Activated T-cell treated with anti-CD3 and anti-CD28 coated beads, Interleukin-2, amount 50 U/mL, for 24 hours (primary cell): ENCODE data around the gene PIP4K2C.
A peak's percentile ranks its signal among the peaks of the same experiment; 100 is the strongest.

Experiments used
- DNase-seq: peaks from one replicate; pipeline ENCODE4 v3.0.0-alpha.2; 2020
- H3K27ac Mint-ChIP-seq: 2 replicates; pipeline ENCODE4 v1.8.0; 2020; ENCODE audit warnings: mild to moderate bottlenecking, mixed read lengths
- H3K27me3 Mint-ChIP-seq: 2 replicates; pipeline ENCODE4 v1.8.0; 2020; ENCODE audit warnings: mixed read lengths
- H3K36me3 Mint-ChIP-seq: 2 replicates; pipeline ENCODE4 v1.8.0; 2020; ENCODE audit warnings: low read depth, mixed read lengths
- H3K4me1 Mint-ChIP-seq: 2 replicates; pipeline ENCODE4 v1.8.0; 2020; ENCODE audit warnings: low read depth, mixed read lengths
- H3K4me3 Mint-ChIP-seq: 2 replicates; pipeline ENCODE4 v1.8.0; 2020; ENCODE audit warnings: mild to moderate bottlenecking, moderate library complexity, mixed read lengths
- H3K9me3 Mint-ChIP-seq: 2 replicates; pipeline ENCODE4 v1.8.0; 2020; ENCODE audit warnings: mixed read lengths

Gene PIP4K2C

DNA sequence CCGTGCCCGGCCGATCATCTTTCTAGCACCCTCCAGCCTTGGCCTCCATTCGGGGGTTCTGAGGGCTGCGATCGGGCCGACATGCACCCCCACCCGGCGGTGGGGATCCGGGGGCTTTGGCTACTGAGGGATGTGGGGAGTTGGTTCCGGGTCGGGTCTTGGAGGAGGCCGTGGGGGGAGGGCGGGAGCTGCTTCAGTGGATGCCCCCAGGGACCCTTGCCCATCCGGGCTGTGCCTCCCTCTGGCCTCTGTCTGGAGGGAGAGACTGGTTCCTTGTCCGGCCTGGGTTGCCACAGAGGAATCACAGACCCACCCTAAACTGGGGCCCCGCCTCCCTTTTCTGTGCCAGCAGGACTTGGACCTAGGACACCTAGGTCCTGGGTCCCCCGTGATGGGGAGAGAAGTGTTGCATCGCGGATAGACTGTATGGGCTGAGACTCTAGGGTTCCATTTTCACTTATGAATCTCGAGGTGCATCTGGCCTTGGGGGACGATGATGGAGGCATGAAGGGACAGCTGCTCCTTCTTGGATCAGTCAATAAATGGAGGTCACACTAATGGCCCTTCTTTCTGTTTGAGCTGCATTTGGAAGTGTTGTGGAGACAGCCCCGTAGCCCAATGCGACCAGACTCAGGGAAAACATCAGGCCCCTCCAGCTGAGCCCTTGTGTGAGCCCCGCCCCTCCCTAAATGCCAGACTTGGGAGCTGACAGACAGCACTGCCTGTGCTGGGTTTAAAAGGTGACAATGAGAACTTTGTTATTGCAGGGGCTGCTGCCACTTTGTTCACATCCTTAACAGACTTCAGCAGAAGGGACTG, 14.2 kb downstream of the PIP4K2C start:
- no peak for DNase-seq
- peak overlapping the region; percentile 79 for H3K4me3 Mint-ChIP-seq

DNA sequence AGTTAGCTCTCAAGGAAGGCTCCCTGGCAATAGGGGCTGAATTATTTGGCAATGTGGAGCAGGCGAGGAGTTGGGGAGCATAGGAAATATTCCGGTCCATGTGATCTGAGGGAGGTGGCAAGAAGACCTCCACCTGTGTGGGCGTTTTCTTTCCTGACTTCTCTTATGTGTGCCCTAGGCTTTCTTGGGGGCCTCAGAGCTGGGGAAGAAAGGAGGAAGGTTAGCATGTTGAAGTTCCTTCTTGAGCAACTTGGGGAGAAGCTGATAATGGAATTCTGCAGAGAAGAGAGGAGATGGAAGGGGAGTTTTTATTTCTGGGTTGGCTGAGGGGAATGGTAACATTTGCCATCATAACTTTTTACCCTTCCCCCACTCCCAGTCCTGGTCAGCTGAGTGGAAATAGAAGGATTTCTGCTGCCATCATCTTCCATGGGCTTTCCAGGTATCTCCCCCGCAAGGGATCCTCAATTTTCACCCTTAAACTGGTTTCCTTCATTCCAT, 14.9 kb downstream of the PIP4K2C start:
- Mint-ChIP-seq H3K9me3 (no peaks in the 10 kb centered on the region), H3K36me3 (peaks cover 30% of the 10 kb centered on the region), H3K4me3 (peak overlapping the region; percentile 79), H3K27ac (no peak overlapping the region), H3K4me1 (peaks cover 34% of the 10 kb centered on the region), H3K27me3 (peaks cover 6% of the 10 kb centered on the region)
- no peak for DNase-seq

More for the DNA sequence above, 14.2 kb downstream of the PIP4K2C start:
- Mint-ChIP-seq H3K27ac (peak overlapping the region; percentile 86), H3K4me1 (peaks cover 29% of the 10 kb centered on the region), H3K9me3 (no peaks in the 10 kb centered on the region), H3K27me3 (no peaks in the 10 kb centered on the region), H3K36me3 (peaks cover 36% of the 10 kb centered on the region)

DNA sequence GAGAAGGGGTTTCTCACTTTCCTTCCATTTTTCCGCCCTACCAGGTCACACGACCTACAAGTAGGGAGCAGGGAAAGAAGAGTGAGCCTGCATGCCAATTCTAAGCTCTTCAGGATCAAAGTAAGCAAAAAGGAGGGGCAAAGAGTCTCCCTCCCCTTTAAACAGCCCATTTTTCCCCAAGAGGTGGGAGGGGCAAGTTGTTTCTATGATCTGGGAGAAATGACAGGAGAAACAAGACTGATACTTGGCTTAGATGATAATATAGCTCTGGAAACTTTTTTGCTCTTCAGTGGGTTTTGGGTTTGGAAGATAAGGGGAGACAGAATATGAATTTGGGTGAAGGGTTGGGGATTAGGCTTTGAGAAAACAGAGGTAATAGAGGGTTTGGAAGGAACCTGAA, 15.4 kb downstream of the PIP4K2C start:
- Mint-ChIP-seq H3K4me1 (peaks cover 36% of the 10 kb centered on the region), H3K27me3 (peaks cover 8% of the 10 kb centered on the region), H3K4me3 (no peak overlapping the region), H3K9me3 (no peaks in the 10 kb centered on the region), H3K27ac (no peak overlapping the region), H3K36me3 (peaks cover 24% of the 10 kb centered on the region)
- no peak for DNase-seq

DNA sequence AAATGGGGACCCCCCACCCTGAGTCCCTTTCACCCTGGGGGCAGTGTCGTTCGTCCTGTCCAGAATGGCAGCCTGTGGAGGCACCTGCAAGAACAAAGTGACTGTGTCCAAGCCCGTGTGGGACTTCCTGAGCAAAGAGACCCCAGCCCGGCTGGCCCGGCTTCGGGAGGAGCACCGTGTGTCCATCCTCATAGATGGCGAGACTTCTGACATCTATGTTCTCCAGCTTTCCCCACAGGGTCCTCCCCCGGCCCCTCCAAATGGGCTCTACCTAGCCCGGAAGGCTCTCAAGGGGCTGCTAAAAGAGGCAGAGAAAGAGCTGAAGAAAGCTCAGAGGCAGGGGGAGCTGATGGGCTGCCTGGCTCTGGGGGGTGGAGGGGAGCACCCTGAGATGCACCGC, 15.8 kb downstream of the PIP4K2C start:
- no peak for DNase-seq
- Mint-ChIP-seq H3K36me3 (peaks cover 20% of the 10 kb centered on the region), H3K4me1 (peaks cover 36% of the 10 kb centered on the region), H3K4me3 (no peak overlapping the region), H3K27ac (no peak overlapping the region), H3K27me3 (peaks cover 9% of the 10 kb centered on the region), H3K9me3 (no peaks in the 10 kb centered on the region)

DNA sequence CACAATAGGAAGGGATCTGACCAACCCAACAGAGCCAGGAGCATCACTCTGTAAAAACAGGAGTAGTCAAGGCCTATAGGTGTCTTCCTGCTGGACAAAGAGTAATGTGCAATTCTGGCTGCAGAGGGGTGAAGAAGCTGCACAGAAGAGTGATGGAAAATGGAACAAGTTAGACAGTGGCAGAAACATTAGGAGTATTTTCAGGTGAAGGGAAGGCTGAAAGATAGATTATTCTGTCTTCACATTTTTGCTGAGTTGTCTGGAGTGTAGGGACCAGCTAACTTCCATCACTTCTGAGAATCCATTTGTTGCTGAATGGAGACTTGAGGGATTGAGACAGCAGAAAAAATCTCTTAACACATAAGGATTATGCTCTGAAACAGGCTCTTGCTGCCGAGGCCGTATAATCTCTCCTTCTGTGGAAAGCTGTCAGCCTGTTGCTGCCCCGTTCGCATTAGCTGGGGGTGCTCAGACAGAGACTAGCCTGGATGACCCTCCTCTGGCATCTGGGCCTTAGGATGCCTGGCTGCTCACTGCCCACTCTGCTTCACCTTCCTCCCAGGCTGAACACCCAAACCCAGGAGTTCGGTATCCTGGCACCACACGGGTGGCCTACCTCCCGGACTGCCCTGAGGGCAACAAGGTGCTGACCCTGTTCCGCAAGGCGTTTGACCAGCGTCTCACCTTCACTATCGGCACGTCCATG, 17.1 kb downstream of the PIP4K2C start:
- Mint-ChIP-seq H3K9me3 (no peaks in the 10 kb centered on the region), H3K27ac (no peak overlapping the region), H3K4me1 (peaks cover 33% of the 10 kb centered on the region), H3K27me3 (peaks cover 22% of the 10 kb centered on the region), H3K36me3 (peaks cover 9% of the 10 kb centered on the region), H3K4me3 (no peak overlapping the region)
- DNase-seq: no peak

DNA sequence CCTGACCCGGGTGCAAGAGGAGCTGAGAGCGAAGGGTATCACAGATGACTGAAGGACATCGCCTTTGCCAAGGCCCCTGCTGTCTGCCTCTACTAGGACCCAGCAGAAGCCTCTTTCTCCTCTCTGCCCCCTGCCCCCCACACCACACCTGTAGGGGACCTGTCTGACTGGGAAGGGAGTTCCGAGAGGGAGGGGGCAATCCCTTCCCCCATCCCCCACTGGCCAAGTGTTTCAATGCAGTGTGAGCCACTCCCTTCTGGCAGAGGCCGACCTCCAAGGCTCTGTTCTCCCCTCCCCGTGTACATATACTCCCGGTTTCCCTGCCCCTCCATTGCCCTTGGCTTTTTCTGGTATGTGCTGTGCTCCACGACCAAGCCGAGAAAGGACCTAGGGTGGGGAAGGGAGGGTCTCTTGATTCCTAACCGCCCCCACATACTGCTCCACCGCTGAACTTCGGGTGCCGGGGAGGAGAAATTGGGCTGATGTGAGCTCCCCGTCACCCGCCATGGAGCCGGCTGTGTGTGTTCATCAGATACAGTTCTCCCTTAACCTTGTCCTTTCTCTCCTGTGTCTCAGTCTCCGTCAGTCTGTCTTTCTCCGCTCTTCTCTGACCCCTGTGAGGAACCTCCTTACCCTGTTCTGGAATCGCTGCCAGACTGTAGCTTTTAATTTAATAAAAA, 18.2 kb downstream of the PIP4K2C start:
- Mint-ChIP-seq H3K4me1 (peaks cover 23% of the 10 kb centered on the region), H3K36me3 (peaks cover 3% of the 10 kb centered on the region), H3K27me3 (peaks cover 33% of the 10 kb centered on the region), H3K4me3 (no peak overlapping the region), H3K27ac (no peak overlapping the region), H3K9me3 (no peaks in the 10 kb centered on the region)
- DNase-seq: no peak

DNA sequence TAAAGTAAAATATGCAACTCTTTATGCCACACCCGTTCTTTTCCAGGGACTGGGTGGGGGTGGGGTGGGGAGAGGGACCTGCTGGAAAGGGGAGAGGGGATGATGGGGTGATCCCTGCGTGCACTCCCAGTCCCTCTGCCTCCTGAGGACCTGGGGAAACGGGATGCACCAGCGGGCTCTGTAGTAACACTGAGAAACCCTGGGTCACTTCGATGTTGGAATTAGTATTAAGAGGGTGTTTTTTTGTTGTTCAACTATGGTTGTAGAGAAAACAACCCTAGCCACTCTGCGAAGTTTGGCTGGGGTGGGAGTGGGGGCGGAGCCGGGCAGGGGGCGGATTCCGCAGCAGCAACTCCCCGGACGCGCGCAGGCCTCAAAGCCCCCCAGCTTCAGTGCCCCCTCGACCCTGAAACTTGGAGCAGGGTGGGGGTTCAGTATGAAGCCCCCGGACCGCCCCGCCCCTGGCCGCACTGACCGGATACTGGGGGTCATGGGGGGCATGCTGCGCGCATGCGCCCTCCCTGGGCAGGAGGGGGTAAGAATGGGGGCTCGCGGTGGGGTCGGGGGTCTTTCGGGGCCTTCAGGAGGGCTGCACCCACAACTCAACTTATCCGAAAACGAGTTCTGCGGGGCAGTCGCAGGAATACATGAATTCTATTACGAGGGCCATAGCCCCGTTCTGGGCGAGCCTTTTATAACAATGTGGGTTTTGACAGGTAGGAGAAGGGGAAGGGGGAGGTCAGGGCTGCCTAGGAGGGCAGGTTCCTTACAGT, 19.0 kb downstream of the PIP4K2C start:
- H3K27me3 Mint-ChIP-seq: peaks cover 38% of the 10 kb centered on the region
- H3K36me3 Mint-ChIP-seq: peaks cover 3% of the 10 kb centered on the region
- peak overlapping the region; percentile 64 for H3K4me3 Mint-ChIP-seq
- H3K4me1 Mint-ChIP-seq: peaks cover 18% of the 10 kb centered on the region
- no peak for DNase-seq
- H3K9me3 Mint-ChIP-seq: no peaks in the 10 kb centered on the region
- peak overlapping the region; percentile 82 for H3K27ac Mint-ChIP-seq

DNA sequence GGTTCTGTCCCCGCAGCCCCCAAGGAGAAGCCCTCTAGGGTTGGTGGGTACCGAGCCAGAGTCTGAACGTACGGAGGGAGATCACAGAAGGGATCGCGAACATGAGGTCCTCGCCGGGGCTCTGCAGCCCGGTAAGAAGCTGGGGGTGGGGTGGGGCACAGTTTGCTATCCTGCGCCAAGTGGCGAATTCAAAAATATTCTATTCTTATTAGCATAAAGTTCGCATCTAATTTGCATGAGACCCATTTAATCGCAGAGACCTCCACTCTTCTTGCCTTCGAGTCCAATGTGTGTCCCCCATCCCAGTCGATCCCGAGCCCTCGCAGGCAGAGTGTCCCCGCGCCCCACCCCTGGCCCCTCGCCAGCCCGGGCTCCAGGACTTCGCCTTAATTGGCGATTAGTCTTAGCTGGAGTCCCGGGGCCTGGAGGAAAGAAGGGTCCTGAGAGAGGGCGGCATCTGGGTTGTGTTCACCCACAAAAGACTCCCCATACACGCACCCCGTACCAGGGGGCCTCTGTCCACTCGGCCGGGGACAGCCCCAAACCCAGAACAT, 19.6 kb downstream of the PIP4K2C start:
- no peak for DNase-seq
- Mint-ChIP-seq H3K27ac (peak overlapping the region; percentile 82), H3K27me3 (peaks cover 44% of the 10 kb centered on the region), H3K4me1 (peaks cover 12% of the 10 kb centered on the region), H3K9me3 (no peaks in the 10 kb centered on the region), H3K4me3 (peak overlapping the region; percentile 64), H3K36me3 (peaks cover 3% of the 10 kb centered on the region)

DNA sequence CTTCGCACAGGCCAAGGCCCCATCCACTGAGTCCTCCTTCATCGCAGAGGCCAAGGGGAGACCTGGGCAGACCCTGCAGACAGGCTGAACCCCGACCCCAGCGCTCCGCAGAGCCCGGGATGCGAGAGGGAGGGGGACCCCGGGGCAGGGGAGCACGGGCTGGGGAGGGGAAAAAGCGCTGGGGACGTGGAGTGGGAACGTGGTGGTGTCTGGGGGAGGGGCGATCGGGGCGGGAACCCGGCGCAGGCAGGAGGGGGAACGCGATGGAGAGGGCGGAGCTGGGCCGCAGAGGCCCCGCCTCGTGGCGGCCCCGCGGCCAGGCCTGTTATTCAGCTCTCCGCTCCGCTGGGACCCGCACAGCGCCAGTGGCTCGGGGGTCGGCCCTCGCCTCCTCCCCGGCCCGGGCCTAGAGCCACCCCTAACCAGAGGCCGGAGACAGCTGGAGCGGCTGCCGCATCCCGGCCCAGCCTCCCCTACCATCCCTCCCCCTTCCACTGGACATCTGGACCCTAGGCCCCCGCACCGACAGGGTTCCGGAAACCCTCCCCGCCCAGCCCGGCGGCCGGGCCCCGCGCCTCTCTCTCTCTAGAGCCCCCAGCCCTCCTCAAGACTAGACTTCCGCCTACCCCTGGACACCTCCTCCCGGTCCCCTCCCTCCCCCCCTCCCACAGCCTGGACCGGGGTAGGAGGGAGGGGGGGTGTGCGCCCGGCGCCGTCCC, 20.3 kb downstream of the PIP4K2C start, which contains the start of gene ARHGEF25:
TSS of gene ARHGEF25 (plus strand) at position 328 of the 719 bp plus-strand sequence. CDS start 460 bp downstream, outside the sequence.
- DNase-seq: peak; percentile 76
- peak within 1 kb of the TSS; percentile 82 for H3K27ac Mint-ChIP-seq
- no peaks in the 10 kb centered on the region for H3K9me3 Mint-ChIP-seq
- H3K27me3 Mint-ChIP-seq: peaks cover 48% of the 10 kb centered on the region
- peaks cover 3% of the 10 kb centered on the region for H3K36me3 Mint-ChIP-seq
- H3K4me3 Mint-ChIP-seq: peak within 1 kb of the TSS; percentile 64
- H3K4me1 Mint-ChIP-seq: peaks cover 9% of the 10 kb centered on the region

DNA sequence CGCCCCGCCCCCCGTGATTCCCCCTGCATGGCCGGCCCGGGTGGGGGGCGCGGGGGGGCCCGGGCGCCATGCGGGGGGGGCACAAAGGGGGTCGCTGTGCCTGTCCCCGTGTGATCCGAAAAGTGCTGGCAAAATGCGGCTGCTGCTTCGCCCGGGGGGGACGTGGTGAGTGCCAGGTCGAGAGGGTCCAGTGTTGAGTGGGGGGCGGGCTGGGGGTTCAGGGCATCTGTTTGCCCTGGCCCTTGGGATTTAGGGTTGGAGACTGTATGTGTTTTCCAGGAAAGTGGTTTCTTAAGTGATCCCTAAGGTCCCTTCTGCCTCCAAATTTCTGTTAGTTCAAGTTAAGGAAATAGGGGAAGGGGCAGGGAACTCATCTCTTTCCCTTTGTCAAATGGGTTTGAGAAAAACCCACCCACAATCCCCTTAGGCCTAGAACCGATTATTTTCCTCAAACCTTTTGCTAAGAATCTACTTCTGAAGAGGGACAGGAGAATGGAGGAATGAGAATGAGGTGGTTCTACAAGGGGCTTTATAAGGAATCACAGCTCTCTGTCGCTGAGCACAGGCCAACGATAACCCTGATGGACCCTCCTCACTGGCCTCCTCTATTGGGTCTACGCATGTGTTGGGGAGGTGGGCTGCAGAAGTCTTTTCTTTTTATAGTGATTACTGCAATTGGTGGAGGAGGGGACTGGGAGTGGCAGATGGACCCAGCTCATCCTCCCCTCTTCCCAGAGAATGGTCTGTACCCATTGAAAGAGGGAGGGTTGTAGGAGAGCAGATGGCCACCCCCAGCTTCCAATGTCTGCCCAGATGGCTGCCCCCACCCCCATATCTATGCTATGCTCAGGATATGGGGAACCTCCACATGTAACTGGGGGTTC, 21.1 kb downstream of the PIP4K2C start:
- peak overlapping the region; percentile 63 for H3K4me3 Mint-ChIP-seq
- no peak overlapping the region for H3K27ac Mint-ChIP-seq
- H3K27me3 Mint-ChIP-seq: peaks cover 54% of the 10 kb centered on the region
- no peaks in the 10 kb centered on the region for H3K36me3 Mint-ChIP-seq
- peaks cover 7% of the 10 kb centered on the region for H3K4me1 Mint-ChIP-seq
- no peaks in the 10 kb centered on the region for H3K9me3 Mint-ChIP-seq
- DNase-seq: no peak

DNA sequence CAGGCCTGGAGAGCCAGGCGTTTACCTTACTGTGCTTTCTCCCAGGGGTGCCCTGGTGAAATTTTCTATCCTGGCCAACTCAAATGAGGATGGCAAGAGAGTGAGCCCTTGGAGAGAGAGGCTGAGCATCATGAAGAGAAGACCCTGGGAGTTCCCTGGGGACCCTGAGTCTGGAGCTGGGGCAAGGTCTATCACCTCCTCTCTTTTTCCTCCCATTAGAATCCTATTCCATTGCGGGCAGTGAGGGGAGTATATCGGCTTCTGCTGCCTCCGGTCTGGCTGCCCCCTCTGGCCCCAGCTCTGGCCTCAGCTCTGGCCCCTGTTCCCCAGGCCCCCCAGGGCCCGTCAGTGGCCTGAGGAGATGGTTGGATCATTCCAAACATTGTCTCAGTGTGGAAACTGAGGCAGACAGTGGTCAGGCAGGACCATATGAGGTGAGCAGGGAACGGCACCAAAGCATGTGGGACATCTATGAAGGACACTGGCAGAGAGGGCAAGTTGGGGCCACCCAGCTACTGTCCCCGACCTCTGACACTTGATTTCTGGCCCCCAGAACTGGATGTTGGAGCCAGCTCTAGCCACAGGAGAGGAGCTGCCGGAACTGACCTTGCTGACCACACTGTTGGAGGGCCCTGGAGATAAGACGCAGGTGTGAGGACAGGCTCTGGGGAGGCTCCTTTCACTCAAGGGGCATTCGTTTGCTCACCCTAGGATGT, 21.9 kb downstream of the PIP4K2C start:
- Mint-ChIP-seq H3K9me3 (no peaks in the 10 kb centered on the region), H3K4me3 (no peak overlapping the region), H3K36me3 (no peaks in the 10 kb centered on the region), H3K27me3 (peaks cover 62% of the 10 kb centered on the region), H3K27ac (no peak overlapping the region), H3K4me1 (peaks cover 7% of the 10 kb centered on the region)
- DNase-seq: no peak
